Transverse colon (tissue), 3 donors: ENCODE data around the gene TMEM164.

Source experiments
- POLR2A ChIP-seq: fragments of 450-650 bp; IDR thresholded peaks from one replicate; pipeline ENCODE4 v1.6.1; 2016; ENCODE audit warnings: antibody characterized with exemption, mild to moderate bottlenecking, moderate library complexity
- TF ChIP-seq, protein P1 (sequence below), 5 experiments: fragments of 200-600 bp in 3 of 5; fragments of 450-650 bp in 2 of 5; sonication (generic) in 3 of 5; IDR thresholded peaks; 1 replicate in 2 of 5; 2 replicates in 3 of 5; pipeline ENCODE4 v1.5.1; 2016 to 2017; ENCODE audit warnings: antibody characterized with exemption in 5 of 5, inconsistent platforms in 3 of 5, mild to moderate bottlenecking in 2 of 5, moderate library complexity in 1 of 5

DNA sequence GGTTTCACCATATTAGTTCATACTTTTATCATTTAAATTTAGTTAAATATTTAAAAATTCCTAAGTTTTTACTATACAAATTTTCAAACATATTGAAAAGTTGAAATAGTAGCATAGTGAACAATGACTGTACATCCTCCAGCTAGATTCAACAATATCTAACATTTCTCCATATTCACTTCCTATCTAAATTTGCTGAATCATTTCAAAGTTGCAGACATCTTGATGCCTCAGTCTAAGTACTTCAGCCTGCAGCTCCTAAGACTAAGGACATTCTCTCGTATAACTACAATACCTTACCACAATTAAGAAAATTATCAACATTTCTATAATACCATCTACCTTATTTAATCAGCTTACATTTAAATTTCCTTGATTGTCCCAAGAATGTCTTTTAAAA lies 132.7 kb downstream of the TMEM164 start:
- TF ChIP-seq, protein P1, sequence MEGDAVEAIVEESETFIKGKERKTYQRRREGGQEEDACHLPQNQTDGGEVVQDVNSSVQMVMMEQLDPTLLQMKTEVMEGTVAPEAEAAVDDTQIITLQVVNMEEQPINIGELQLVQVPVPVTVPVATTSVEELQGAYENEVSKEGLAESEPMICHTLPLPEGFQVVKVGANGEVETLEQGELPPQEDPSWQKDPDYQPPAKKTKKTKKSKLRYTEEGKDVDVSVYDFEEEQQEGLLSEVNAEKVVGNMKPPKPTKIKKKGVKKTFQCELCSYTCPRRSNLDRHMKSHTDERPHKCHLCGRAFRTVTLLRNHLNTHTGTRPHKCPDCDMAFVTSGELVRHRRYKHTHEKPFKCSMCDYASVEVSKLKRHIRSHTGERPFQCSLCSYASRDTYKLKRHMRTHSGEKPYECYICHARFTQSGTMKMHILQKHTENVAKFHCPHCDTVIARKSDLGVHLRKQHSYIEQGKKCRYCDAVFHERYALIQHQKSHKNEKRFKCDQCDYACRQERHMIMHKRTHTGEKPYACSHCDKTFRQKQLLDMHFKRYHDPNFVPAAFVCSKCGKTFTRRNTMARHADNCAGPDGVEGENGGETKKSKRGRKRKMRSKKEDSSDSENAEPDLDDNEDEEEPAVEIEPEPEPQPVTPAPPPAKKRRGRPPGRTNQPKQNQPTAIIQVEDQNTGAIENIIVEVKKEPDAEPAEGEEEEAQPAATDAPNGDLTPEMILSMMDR (IDR thresholded peaks at IDR 0.05), result no peak
- no peak for TF ChIP-seq POLR2A
